Naive thymus-derived CD8-positive, alpha-beta T cell (primary cell): ENCODE measurements around the gene DMXL1. TPM values are rescaled to one million over a fixed set of nuclear protein-coding genes. Genes with fewer than 3 reads are reported as not detected.
A peak's percentile ranks its signal among the peaks of the same experiment; 100 is the strongest.
"Not testable (repeated sequence)": the region's sequence is repeated elsewhere in the genome, so short reads cannot be mapped to it uniquely, and the experiment has no call there.

ENCODE experiments used
- ATAC-seq, 2 donors: fragments of 150-1000 bp; cut with Tn5 transposase in 1 of 2; sonication (Bioruptor Pico), chemical (Tn5 transposase) in 1 of 2; 1 replicate in 1 of 2; 2 replicates in 1 of 2; pipeline ENCODE4 v1.10.0; 2021; ENCODE audit warnings: mild to moderate bottlenecking in 2 of 2, moderate library complexity in 2 of 2
- POLR2A ChIA-PET: fragments of 350-600 bp; sonication (Branson Sonifier 250); formaldehyde crosslinking; loops from one replicate; lab custom pipeline; 2021; ENCODE audit warnings: antibody characterized with exemption; lab: Charles Lee
- DNase-seq, 10 donors: peaks; one replicate each; pipeline versions ENCODE4 v3.0.0 to v3.0.0-alpha.2; 2020 to 2022
- H3K27ac Mint-ChIP-seq, 10 donors: one replicate each; pipeline ENCODE4 v1.8.0; 2020 to 2022; ENCODE audit warnings: mild to moderate bottlenecking in 10 of 10, mixed read lengths in 10 of 10, moderate library complexity in 4 of 10, inconsistent platforms in 1 of 10
- H3K27me3 Mint-ChIP-seq, 5 donors: one replicate each; pipeline ENCODE4 v1.8.0; 2021 to 2022; ENCODE audit warnings: mixed read lengths in 5 of 5
- H3K36me3 Mint-ChIP-seq, 3 donors: one replicate each; pipeline ENCODE4 v1.8.0; 2020 to 2022; ENCODE audit warnings: mixed read lengths in 3 of 3, mild to moderate bottlenecking in 2 of 3, inconsistent platforms in 1 of 3
- H3K4me1 Mint-ChIP-seq, 4 donors: one replicate each; pipeline ENCODE4 v1.8.0; 2021 to 2022; ENCODE audit warnings: mixed read lengths in 4 of 4
- H3K4me3 Mint-ChIP-seq, 10 donors: one replicate each; pipeline ENCODE4 v1.8.0; 2020 to 2022; ENCODE audit warnings: mild to moderate bottlenecking in 10 of 10, mixed read lengths in 10 of 10, moderate library complexity in 6 of 10, inconsistent platforms in 1 of 10
- H3K9me3 Mint-ChIP-seq, 9 donors: one replicate each; pipeline ENCODE4 v1.8.0; 2020 to 2022; ENCODE audit warnings: mixed read lengths in 9 of 9, mild to moderate bottlenecking in 3 of 9, inconsistent platforms in 1 of 9, moderate library complexity in 1 of 9
- polyA plus RNA-seq, 3 donors: library from polyadenylated mRNA; unstranded; fragments of 300-500 nt; fragmentation: Illumina TruSeq; gene quantifications; one replicate each; pipeline ENCODE4 v1.2.3, GENCODE V29; 2021
- total RNA-seq, 8 experiments: library from RNA in 2 of 8; stranded (reverse) in 2 of 8; gene quantifications; one replicate each; pipeline ENCODE4 v1.2.3 and lab custom pipeline; 2021 to 2026

The DMXL1 gene
- total and polyA plus RNA-seq, 5 experiments from 2014 or later, result 15.0 to 43.3 (median 19.9) TPM

GRCh38 chr5:119071561-119071995, 691 bp downstream of the DMXL1 start:
- H3K27ac Mint-ChIP-seq, result peak overlapping the region; percentile 86 to 100 (median 98)
- no peak for DNase-seq
- H3K4me3 Mint-ChIP-seq, result peak overlapping the region; percentile 97 to 100 (median 100)
- POLR2A ChIA-PET, result interaction anchor here (0.6 to 2.6 kb wide), 18 partner anchors 10 to 381 kb away, joined by 3 to 25 read pairs (median 4); partner anchors contain the start of genes DTWD2 and HSD17B4
- peaks cover 14 to 53% (median 39%) of the 10 kb centered on the region in 4 donors for H3K4me1 Mint-ChIP-seq
- H3K27me3 Mint-ChIP-seq, result peaks cover 0 to 2% (median 0%) of the 10 kb centered on the region in 5 donors
- H3K36me3 Mint-ChIP-seq, result peaks cover 0 to 9% (median 0%) of the 10 kb centered on the region in 3 donors
- peaks cover 0 to 3% (median 0%) of the 10 kb centered on the region in 9 donors for H3K9me3 Mint-ChIP-seq
- ATAC-seq, result peak in 1 of 2 donors; percentile 4

DNA sequence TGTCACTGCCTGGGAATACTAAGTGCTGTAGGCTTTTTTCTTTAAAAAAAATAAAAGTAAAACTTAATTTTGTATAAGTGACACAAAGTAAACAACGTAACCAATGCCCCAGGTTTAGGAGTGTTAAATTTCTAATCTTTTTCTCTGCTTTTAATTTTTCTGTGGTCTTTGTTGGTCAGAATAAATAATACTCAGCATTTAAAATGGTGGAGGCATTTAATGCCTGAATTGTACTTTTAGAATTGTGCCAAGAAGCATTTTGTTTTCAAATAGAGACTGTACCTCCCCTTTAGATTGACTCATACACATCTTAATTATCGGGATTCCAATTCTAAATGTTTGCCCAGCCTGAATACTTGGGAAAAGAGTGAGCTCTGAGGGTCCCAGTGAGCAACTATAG, 1.6 kb downstream of the DMXL1 start:
- POLR2A ChIA-PET, result no interaction called here
- peaks cover 0 to 2% (median 0%) of the 10 kb centered on the region in 5 donors for H3K27me3 Mint-ChIP-seq
- ATAC-seq (no peak), DNase-seq (no peak)
- peaks cover 0 to 9% (median 0%) of the 10 kb centered on the region in 3 donors for H3K36me3 Mint-ChIP-seq
- H3K4me1 Mint-ChIP-seq, result peaks cover 14 to 58% (median 40%) of the 10 kb centered on the region in 4 donors
- H3K4me3 Mint-ChIP-seq, result peak overlapping the region in 9 of 10 donors; percentile 8 to 77 (median 69)
- H3K27ac Mint-ChIP-seq, result peak overlapping the region in 7 of 10 donors; percentile 27 to 73 (median 44)
- H3K9me3 Mint-ChIP-seq, result peaks cover 0 to 3% (median 0%) of the 10 kb centered on the region in 9 donors

DNA sequence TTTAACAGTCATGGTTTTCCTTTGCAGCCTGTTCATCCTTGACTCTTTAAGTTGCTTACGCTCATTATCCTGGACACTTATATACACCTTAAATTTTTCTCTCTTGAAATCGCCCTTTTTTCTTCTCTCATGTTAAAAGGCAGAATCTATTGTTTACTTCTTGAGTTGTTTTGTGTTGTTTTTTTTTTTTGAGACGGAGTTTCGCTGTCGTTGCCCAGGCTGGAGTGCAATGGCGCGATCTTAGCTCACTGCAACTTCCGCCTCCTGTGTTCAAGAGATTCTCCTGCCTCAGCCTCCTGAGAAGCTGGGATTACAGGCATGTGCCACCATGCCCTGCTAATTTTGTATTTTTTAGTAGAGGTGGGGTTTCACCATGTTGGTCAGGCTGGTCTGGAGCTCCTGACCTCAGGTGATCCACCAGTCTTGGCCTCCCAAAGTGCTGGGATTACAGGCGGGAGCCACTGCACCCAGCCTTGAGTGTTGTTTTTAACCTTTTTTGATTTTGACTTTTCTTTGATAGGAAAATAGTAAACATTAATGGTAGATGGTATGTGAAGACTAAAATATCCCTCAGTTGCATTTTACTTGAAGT, 3.0 kb downstream of the DMXL1 start:
- H3K9me3 Mint-ChIP-seq, DNase-seq, H3K27me3 Mint-ChIP-seq, POLR2A ChIA-PET, H3K36me3 Mint-ChIP-seq, ATAC-seq: not testable (repeated sequence)
- H3K4me3 Mint-ChIP-seq, result peak overlapping the region in 9 of 10 donors; percentile 2 to 72 (median 26)
- peak overlapping the region in 5 of 10 donors; percentile 4 to 79 (median 71) for H3K27ac Mint-ChIP-seq
- H3K4me1 Mint-ChIP-seq, result peaks cover 18 to 69% (median 46%) of the 10 kb centered on the region in 4 donors

- peaks cover 0 to 2% (median 0%) of the 10 kb centered on the region in 5 donors for H3K27me3 Mint-ChIP-seq
- peaks cover 0 to 3% (median 0%) of the 10 kb centered on the region in 9 donors for H3K9me3 Mint-ChIP-seq
- POLR2A ChIA-PET, result no interaction called here
- no peak for DNase-seq
- peak overlapping the region in 4 of 10 donors; percentile 4 to 79 (median 74) for H3K27ac Mint-ChIP-seq
- H3K36me3 Mint-ChIP-seq, result peaks cover 0 to 13% (median 0%) of the 10 kb centered on the region in 3 donors
- peak overlapping the region in 7 of 10 donors; percentile 3 to 72 (median 29) for H3K4me3 Mint-ChIP-seq
- peaks cover 24 to 75% (median 52%) of the 10 kb centered on the region in 4 donors for H3K4me1 Mint-ChIP-seq
- ATAC-seq, result no peak
Observed at GRCh38 chr5:119074419-119074818, 3.5 kb downstream of the DMXL1 start.

DNA sequence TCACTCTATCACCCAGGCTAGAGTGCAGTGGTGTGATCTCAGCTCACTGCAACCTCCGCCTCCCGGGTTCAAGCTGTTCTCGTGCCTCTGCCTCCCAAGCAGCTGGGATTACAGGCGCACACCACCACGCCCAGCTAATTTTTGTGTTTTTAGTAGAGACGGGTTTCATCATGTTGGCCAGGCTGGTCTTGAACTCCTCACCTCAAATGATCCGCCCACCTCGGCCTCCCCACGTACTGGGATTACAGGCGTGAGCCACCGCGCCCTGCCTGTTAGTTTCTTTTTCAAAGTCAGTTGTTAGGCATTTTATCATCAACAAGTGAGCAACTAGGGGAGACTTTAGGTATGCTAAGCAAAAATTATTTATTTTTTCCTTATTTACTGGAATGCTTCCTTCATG, 4.4 kb downstream of the DMXL1 start:
- H3K4me3 Mint-ChIP-seq, result peak overlapping the region in 1 of 10 donors; percentile 6
- ATAC-seq, H3K27me3 Mint-ChIP-seq, DNase-seq, H3K9me3 Mint-ChIP-seq: not testable (repeated sequence)
- peaks cover 0 to 14% (median 0%) of the 10 kb centered on the region in 3 donors for H3K36me3 Mint-ChIP-seq
- H3K27ac Mint-ChIP-seq, result peak overlapping the region in 1 of 10 donors; percentile 7
- POLR2A ChIA-PET, result interaction anchor here (0.6 to 0.7 kb wide), 2 partner anchors 16 to 278 kb away, joined by 3 to 4 read pairs; no protein-coding TSS in a partner anchor
- H3K4me1 Mint-ChIP-seq, result peaks cover 29 to 79% (median 57%) of the 10 kb centered on the region in 4 donors

GRCh38 chr5:119076080-119076479, 5.2 kb downstream of the DMXL1 start:
- Mint-ChIP-seq H3K9me3 (no peaks in the 10 kb centered on the region), H3K27ac (peak overlapping the region in 3 of 10 donors; percentile 7 to 44 (median 21)), H3K27me3 (no peaks in the 10 kb centered on the region), H3K4me1 (peaks cover 31 to 79% (median 59%) of the 10 kb centered on the region in 4 donors), H3K4me3 (peak overlapping the region in 5 of 10 donors; percentile 13 to 55 (median 37)), H3K36me3 (peaks cover 0 to 16% (median 0%) of the 10 kb centered on the region in 3 donors)
- DNase-seq, result no peak
- ATAC-seq, result no peak
- POLR2A ChIA-PET, result interaction anchor here (0.7 kb wide), 1 partner anchor 239 kb away, joined by 3 read pairs; no protein-coding TSS in a partner anchor

GRCh38 chr5:119077444-119077843, 6.6 kb downstream of the DMXL1 start:
- Mint-ChIP-seq H3K9me3 (no peaks in the 10 kb centered on the region), H3K27me3 (no peaks in the 10 kb centered on the region), H3K27ac (no peak overlapping the region), H3K4me3 (no peak overlapping the region), H3K36me3 (peaks cover 0 to 16% (median 0%) of the 10 kb centered on the region in 3 donors), H3K4me1 (peaks cover 30 to 78% (median 57%) of the 10 kb centered on the region in 4 donors)
- ATAC-seq (no peak), DNase-seq (no peak)
- POLR2A ChIA-PET, result interaction anchor here (0.6 kb wide), 1 partner anchor 22 kb away, joined by 3 read pairs; no protein-coding TSS in a partner anchor

DNA sequence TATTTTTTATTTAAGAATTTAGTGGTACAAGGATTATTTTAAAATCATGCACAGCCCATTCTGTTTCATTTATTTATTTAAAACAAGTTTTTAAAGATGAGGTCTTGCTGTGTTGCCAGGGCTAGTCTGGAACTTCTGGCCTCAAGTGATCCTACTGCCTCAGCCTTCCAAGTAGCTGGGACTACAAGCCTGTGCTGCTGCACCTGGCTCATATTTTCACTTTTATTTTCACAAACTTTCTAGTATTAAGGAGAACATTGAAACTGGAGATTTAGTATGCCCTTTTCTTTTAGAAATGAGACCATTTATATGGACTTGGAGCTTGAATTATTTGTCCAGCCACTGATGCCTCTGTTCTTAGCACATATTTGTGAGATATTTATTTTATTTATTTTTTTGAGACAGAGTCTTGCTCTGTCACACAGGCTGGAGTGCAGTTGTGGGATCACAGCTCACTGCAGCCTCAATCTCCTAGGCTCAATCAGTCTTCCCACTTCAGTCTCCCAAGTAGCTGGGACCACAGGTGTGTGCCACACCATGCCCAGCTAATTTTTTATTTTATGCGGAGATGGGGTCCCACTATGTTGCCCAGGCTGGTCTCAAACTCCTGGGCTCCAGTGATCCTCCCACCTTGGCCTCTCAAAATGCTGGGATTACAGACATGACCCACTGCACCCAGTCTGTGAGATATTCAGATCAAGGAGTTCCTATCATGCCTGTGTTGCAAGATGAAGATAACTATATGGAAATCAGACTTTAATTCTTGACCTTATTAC, 7.4 kb downstream of the DMXL1 start:
- Mint-ChIP-seq H3K4me3 (no peak overlapping the region), H3K4me1 (peaks cover 26 to 72% (median 51%) of the 10 kb centered on the region in 4 donors), H3K27me3 (no peaks in the 10 kb centered on the region), H3K27ac (peak overlapping the region in 4 of 10 donors; percentile 34 to 60 (median 38)), H3K9me3 (no peaks in the 10 kb centered on the region), H3K36me3 (peaks cover 5 to 22% (median 7%) of the 10 kb centered on the region in 3 donors)
- DNase-seq (no peak), ATAC-seq (no peak)
- POLR2A ChIA-PET, result interaction anchor here (0.6 kb wide), 1 partner anchor 11 kb away, joined by 4 read pairs; no protein-coding TSS in a partner anchor

DNA sequence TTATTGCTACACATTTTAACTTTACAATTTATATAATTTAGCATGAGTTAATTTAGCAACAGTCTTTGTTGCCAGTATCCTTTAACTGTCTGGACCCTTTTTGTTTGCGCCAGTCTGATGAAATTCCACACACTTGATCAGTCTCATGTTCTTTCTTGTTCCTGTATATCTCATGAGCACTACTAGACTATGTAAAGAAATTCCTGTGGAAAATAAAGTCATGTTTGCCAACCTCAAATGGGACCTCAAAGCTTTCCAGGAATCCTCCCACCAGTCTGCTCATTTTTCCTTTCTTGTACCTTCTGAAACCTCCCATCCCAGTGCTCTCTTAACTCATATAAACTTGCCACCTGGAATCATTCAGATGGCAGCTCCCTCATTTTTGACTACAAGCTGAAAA, 8.0 kb downstream of the DMXL1 start:
- DNase-seq (no peak), ATAC-seq (no peak)
- no peaks in the 10 kb centered on the region for H3K27me3 Mint-ChIP-seq
- no peaks in the 10 kb centered on the region for H3K9me3 Mint-ChIP-seq
- H3K27ac Mint-ChIP-seq, result peak overlapping the region in 5 of 10 donors; percentile 3 to 39 (median 11)
- H3K4me3 Mint-ChIP-seq, result peak overlapping the region in 2 of 10 donors; percentile 7 to 50
- peaks cover 26 to 73% (median 47%) of the 10 kb centered on the region in 4 donors for H3K4me1 Mint-ChIP-seq
- peaks cover 5 to 22% (median 8%) of the 10 kb centered on the region in 3 donors for H3K36me3 Mint-ChIP-seq
- POLR2A ChIA-PET, result interaction anchor here (0.6 kb wide), 1 partner anchor 11 kb away, joined by 4 read pairs; no protein-coding TSS in a partner anchor

GRCh38 chr5:119079318-119079921, 8.5 kb downstream of the DMXL1 start:
- Mint-ChIP-seq H3K36me3 (peaks cover 5 to 18% (median 8%) of the 10 kb centered on the region in 3 donors), H3K4me3 (peak overlapping the region in 4 of 10 donors; percentile 7 to 50 (median 9)), H3K9me3 (no peaks in the 10 kb centered on the region), H3K4me1 (peaks cover 26 to 68% (median 42%) of the 10 kb centered on the region in 4 donors), H3K27ac (peak overlapping the region in 5 of 10 donors; percentile 3 to 39 (median 11)), H3K27me3 (no peaks in the 10 kb centered on the region)
- POLR2A ChIA-PET, result no interaction called here
- ATAC-seq (peak; percentile 47 to 67), DNase-seq (peak in 2 of 10 donors; percentile 22 to 25)

GRCh38 chr5:119080936-119081335, 10.0 kb downstream of the DMXL1 start:
- DNase-seq (no peak), ATAC-seq (no peak)
- Mint-ChIP-seq H3K27me3 (no peaks in the 10 kb centered on the region), H3K4me3 (no peak overlapping the region), H3K4me1 (peaks cover 23 to 58% (median 41%) of the 10 kb centered on the region in 4 donors), H3K9me3 (peaks cover 0 to 7% (median 4%) of the 10 kb centered on the region in 9 donors), H3K27ac (peak overlapping the region in 2 of 10 donors; percentile 18 to 25), H3K36me3 (peaks cover 12 to 25% (median 18%) of the 10 kb centered on the region in 3 donors)
- POLR2A ChIA-PET, result no interaction called here
